AG04450 (cell line): Measurements from ENCODE around the gene ARHGEF38. TPM values are rescaled to one million over a fixed set of nuclear protein-coding genes. Genes with fewer than 3 reads are reported as not detected.

Experiments
- CTCF ChIA-PET: fragments of 300-600, 350-600 bp; formaldehyde crosslinking; extraction: SDS; loops from one replicate; lab custom pipeline; 2022; ENCODE audit warnings: antibody characterized with exemption, inconsistent platforms; lab: Charles Lee
- POLR2A ChIA-PET: fragments of 350-600 bp; formaldehyde crosslinking; extraction: SDS; loops from one replicate; lab custom pipeline; 2021; ENCODE audit warnings: antibody characterized with exemption, inconsistent platforms; lab: Yijun Ruan, JAX
- DNase-seq: peaks from one replicate; pipeline ENCODE4 v3.0.0-alpha.2; 2011; ENCODE audit warnings: low read depth, low spot score
- H3K27ac ChIP-seq: one replicate; pipeline ENCODE4 v1.5.1; 2012; ENCODE audit warnings: low read depth, low read length, control low read depth
- H3K27me3 ChIP-seq: one replicate; pipeline ENCODE4 v1.6.0; 2012; ENCODE audit warnings: low read length; ENCODE audit not compliant: control insufficient read depth, insufficient read depth
- H3K4me3 ChIP-seq: 2 replicates; pipeline ENCODE4 v1.5.1; 2011; ENCODE audit warnings: mild to moderate bottlenecking, low read depth, low read length, control low read depth
- H3K9me3 ChIP-seq: 2 replicates; pipeline ENCODE4 v1.5.1; 2012; ENCODE audit warnings: low read length; ENCODE audit not compliant: control insufficient read depth, insufficient read depth
- polyA plus RNA-seq: library from polyadenylated mRNA; depleted of rRNA; stranded (reverse); fragments of >200 nt; gene quantifications from 2 replicates; pipeline ENCODE4 v1.2.3, GENCODE V29; 2011
- TF ChIP-seq, protein P1 (sequence below): IDR thresholded peaks from 2 replicates; pipeline ENCODE4 v1.5.1; 2011; ENCODE audit warnings: low read depth, low read length, control low read depth, inconsistent platforms

Gene ARHGEF38
- polyA plus RNA-seq, 1 experiment: not detected

DNA sequence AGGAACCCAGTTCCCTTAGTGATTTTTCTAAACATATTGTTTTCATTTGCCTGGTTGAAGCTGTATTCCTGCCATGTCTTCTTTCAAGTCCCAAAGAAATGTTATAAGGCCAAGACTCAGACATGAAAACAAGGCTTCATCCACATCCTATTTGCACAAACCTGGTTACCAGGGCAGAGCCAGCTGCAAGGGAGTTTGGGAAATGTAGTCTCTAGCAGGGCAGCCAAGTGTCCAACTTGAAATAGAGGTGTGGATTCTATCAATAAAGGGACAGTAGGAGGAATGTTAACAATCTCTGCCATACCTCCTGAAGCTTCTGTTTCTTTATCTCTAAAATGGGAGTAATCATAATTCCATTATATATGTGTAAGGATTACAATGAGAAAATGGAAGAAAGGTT, 99.5 kb downstream of the ARHGEF38 start:
- no peaks in the 10 kb centered on the region for H3K27me3 ChIP-seq
- no peak overlapping the region for H3K4me3 ChIP-seq
- ChIA-PET CTCF (no interaction called here), POLR2A (no interaction called here)
- H3K27ac ChIP-seq: no peak overlapping the region
- DNase-seq: no peak
- H3K9me3 ChIP-seq: no peaks in the 10 kb centered on the region
- TF ChIP-seq, protein P1, sequence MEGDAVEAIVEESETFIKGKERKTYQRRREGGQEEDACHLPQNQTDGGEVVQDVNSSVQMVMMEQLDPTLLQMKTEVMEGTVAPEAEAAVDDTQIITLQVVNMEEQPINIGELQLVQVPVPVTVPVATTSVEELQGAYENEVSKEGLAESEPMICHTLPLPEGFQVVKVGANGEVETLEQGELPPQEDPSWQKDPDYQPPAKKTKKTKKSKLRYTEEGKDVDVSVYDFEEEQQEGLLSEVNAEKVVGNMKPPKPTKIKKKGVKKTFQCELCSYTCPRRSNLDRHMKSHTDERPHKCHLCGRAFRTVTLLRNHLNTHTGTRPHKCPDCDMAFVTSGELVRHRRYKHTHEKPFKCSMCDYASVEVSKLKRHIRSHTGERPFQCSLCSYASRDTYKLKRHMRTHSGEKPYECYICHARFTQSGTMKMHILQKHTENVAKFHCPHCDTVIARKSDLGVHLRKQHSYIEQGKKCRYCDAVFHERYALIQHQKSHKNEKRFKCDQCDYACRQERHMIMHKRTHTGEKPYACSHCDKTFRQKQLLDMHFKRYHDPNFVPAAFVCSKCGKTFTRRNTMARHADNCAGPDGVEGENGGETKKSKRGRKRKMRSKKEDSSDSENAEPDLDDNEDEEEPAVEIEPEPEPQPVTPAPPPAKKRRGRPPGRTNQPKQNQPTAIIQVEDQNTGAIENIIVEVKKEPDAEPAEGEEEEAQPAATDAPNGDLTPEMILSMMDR: no peak

DNA sequence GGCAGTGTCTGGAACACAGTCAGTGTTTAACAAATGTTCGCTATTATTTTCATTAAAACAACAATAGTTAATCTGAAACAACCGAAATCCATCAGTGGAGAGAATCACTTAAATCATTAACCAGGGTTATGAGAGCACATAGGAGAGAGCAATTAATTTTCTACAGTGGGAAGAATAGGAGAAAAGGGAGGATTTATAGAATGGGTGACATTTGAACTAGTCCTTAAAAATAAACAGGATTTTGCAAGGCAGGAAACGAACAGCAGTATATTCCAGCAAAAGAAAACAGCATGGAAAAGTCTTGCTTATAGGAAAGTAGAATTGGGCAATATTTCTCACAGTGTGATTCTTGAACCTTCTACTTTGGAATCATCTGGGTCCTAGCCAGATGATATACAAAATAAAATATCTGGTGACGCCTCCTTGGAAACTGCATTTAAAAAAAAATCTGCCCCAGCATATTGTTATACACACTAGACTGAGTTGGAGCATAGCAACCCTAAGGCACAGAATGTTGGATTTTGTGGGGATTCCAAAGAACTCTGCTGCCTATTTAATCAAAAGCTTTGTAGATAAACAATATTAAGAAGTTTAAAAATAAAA, 100.0 kb downstream of the ARHGEF38 start:
- CTCF ChIA-PET: no interaction called here

DNA sequence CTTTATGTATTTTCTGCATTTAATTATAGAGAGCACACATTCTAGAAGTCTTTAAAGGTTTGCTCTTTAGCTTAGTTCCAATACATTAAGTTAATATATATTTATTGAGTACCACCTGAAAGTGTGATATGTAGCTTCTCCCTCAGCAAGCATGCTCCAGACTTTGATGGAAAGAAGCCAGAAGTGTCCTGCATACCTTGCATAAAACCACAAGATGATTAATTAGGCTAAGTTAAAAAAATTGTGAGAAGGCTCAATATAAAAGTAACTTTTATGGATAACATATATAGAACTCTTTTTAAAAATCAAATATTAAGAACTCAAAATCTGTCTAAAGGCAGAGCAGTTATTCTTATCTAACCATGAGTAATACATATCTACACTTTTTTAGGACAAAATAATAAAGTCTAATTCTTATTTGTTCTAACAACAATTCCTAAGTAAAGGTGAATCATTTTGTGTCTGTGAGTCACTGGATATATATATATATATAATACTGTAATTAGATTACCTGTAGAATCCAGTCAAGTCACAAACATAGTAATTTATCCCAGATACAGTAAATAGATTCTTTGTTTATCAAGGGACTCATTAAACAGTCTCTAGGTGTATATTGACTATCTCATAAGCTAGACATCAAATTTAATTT, 104.8 kb downstream of the ARHGEF38 start:
- TF ChIP-seq, protein P1: no peak
- CTCF ChIA-PET: interaction anchor here (0.6 kb wide), 1 partner anchor 9 kb away, joined by 3 read pairs; no protein-coding TSS in a partner anchor
- Histone ChIP-seq H3K27me3 (no peaks in the 10 kb centered on the region), H3K27ac (no peak overlapping the region), H3K9me3 (no peaks in the 10 kb centered on the region), H3K4me3 (no peak overlapping the region)
- no peak for DNase-seq
- POLR2A ChIA-PET: no interaction called here

More for the DNA sequence above, 100.0 kb downstream of the ARHGEF38 start:
- Histone ChIP-seq H3K9me3 (no peaks in the 10 kb centered on the region), H3K27me3 (no peaks in the 10 kb centered on the region), H3K4me3 (no peak overlapping the region), H3K27ac (no peak overlapping the region)
- no peak for DNase-seq
- POLR2A ChIA-PET: no interaction called here
- TF ChIP-seq, protein P1: no peak

DNA sequence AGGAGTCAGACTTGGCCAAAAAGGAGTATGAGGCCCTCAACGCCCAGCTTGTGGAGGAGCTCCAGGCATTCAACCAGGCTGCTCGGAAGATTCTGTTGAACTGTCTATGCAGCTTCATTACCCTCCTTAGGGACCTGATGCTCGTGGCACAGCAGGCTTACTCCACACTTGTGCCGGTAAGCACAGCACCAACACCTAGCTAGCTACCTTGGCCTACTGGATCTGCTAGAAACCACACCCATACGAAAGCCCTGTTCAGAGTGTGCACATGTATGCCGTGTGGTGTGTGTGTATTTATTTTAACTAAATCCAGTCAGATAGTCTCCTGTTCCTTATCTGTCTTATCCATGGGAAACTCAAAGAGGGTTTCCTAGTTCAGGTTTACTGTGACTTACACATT, 106.8 kb downstream of the ARHGEF38 start:
- CTCF ChIA-PET: no interaction called here
- no peak overlapping the region for H3K27ac ChIP-seq
- no peak overlapping the region for H3K4me3 ChIP-seq
- TF ChIP-seq, protein P1: no peak
- POLR2A ChIA-PET: no interaction called here
- DNase-seq: no peak
- no peaks in the 10 kb centered on the region for H3K27me3 ChIP-seq
- no peaks in the 10 kb centered on the region for H3K9me3 ChIP-seq

DNA sequence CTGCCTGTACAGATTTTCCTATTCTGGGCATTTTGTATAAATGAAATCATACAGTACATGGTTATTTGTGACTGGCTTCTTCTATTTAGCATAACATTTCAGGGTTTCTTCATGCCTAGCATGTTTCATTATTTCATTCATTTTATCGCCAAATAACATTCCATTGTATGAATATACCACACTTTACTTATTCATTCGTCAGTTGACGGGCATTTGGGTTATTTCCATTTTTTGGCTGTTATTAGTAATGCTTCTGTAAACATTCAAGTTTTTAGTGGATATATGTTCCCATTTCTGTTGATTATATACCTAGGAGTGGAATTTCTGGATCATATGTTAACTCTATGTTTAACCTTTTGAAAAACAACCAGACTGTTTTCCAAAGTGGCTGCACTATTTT, 108.6 kb downstream of the ARHGEF38 start:
- no peak overlapping the region for H3K27ac ChIP-seq
- no peaks in the 10 kb centered on the region for H3K27me3 ChIP-seq
- TF ChIP-seq, protein P1: no peak
- CTCF ChIA-PET: no interaction called here
- POLR2A ChIA-PET: no interaction called here
- no peaks in the 10 kb centered on the region for H3K9me3 ChIP-seq
- no peak for DNase-seq
- H3K4me3 ChIP-seq: no peak overlapping the region
